NOMO-1 treated with dmso at 0.1 percent for 144 hours (cell line): ENCODE data around the gene YIPF2.
"Not testable (repeated sequence)": the region's sequence is repeated elsewhere in the genome, so short reads cannot be mapped to it uniquely, and the experiment has no call there.

Experiments
- DNase-seq: peaks from one replicate; lab custom pipeline; 2025; ENCODE audit not compliant: unreplicated experiment; lab: John Stamatoyannopoulos, UW

Gene YIPF2

GRCh38 chr19:10877608-10878007, 50.8 kb downstream of the YIPF2 start:
- DNase-seq: not testable (repeated sequence)

- no peak for DNase-seq
These were observed 51.8 kb downstream of the YIPF2 start for GRCh38 chr19:10876459-10877240.

DNA sequence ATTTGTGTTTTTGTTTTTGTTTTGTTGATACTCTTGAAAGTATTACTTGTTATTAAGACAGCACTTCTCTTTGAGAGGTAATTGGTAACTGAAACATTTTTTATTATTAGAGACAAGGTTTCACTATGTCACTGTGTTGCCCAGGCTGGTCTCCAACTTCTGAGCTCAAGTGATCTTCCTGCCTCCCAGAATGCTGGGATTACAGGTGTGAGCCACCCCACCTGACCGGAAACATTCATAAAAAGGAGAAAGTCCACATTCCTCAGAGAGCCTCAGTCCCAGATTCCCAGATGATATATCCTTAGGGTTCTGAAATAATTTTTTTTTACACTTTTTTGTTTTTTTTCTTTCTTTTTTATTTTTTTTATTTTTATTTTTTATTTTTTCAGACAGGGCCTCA, 54.4 kb downstream of the YIPF2 start:
- no peak for DNase-seq

GRCh38 chr19:10872546-10873107, 55.8 kb downstream of the YIPF2 start:
- DNase-seq: no peak
